GM23248 (cell line): Measurements from ENCODE around the gene IL31RA. TPM values are rescaled to one million over a fixed set of nuclear protein-coding genes. Genes with fewer than 3 reads are reported as not detected.

Experiments used
- DNase-seq: peaks from one replicate; pipeline ENCODE4 v3.0.0-alpha.2; 2015
- H2AFZ ChIP-seq: fragments of 200-600 bp; sonication (generic); 2 replicates; pipeline ENCODE4 v1.6.1; 2016; ENCODE audit warnings: antibody characterized with exemption
- H3F3A ChIP-seq: fragments of 200-600 bp; sonication (generic); 2 replicates; pipeline ENCODE4 v1.6.1; 2016; ENCODE audit warnings: mild to moderate bottlenecking, antibody characterized with exemption, mixed run types; ENCODE audit not compliant: insufficient read depth
- H3K27ac ChIP-seq: fragments of 200-600 bp; sonication (generic); 2 replicates; pipeline ENCODE4 v1.5.1; 2016; ENCODE audit warnings: mild to moderate bottlenecking
- H3K27me3 ChIP-seq: fragments of 200-600 bp; sonication (generic); replicated peaks from 2 replicates; pipeline ENCODE4 v1.6.1; 2016; ENCODE audit warnings: mild to moderate bottlenecking; ENCODE audit not compliant: insufficient read depth
- H3K36me3 ChIP-seq: fragments of 200-600 bp; sonication (generic); 2 replicates; pipeline ENCODE4 v1.6.1; 2016; ENCODE audit warnings: low read depth, mild to moderate bottlenecking
- H3K4me1 ChIP-seq: fragments of 200-600 bp; sonication (generic); 2 replicates; pipeline ENCODE4 v1.6.1; 2016; ENCODE audit warnings: mild to moderate bottlenecking; ENCODE audit not compliant: insufficient read depth
- H3K4me2 ChIP-seq: fragments of 200-600 bp; sonication (generic); one replicate; pipeline ENCODE4 v1.6.1; 2016; ENCODE audit warnings: mild to moderate bottlenecking; ENCODE audit not compliant: unreplicated experiment
- H3K4me3 ChIP-seq: fragments of 200-600 bp; sonication (generic); 2 replicates; pipeline ENCODE4 v1.5.1; 2016; ENCODE audit warnings: mild to moderate bottlenecking
- H3K79me2 ChIP-seq: fragments of 200-600 bp; sonication (generic); 2 replicates; pipeline ENCODE4 v1.6.1; 2016; ENCODE audit warnings: mild to moderate bottlenecking; ENCODE audit not compliant: insufficient read depth
- H3K9ac ChIP-seq: fragments of 200-600 bp; sonication (generic); 2 replicates; pipeline ENCODE4 v1.6.1; 2016; ENCODE audit warnings: mild to moderate bottlenecking
- H3K9me2 ChIP-seq: fragments of 200-600 bp; sonication (generic); 2 replicates; pipeline ENCODE4 v1.6.1; 2016; ENCODE audit warnings: mixed run types, mild to moderate bottlenecking, moderate library complexity; ENCODE audit not compliant: insufficient read depth
- H3K9me3 ChIP-seq: fragments of 200-600 bp; sonication (generic); one replicate; pipeline ENCODE4 v1.6.1; 2017; ENCODE audit warnings: low read depth
- H4K20me1 ChIP-seq: fragments of 200-600 bp; sonication (generic); 2 replicates; pipeline ENCODE4 v1.6.0; 2016; ENCODE audit not compliant: insufficient read depth
- EZH2 ChIP-seq: fragments of 200-600 bp; sonication (generic); IDR thresholded peaks from 2 replicates; pipeline ENCODE4 v1.6.1; 2018; ENCODE audit warnings: antibody characterized with exemption, mild to moderate bottlenecking; ENCODE audit not compliant: insufficient read depth, poor library complexity, severe bottlenecking
- EZH2phosphoT487 ChIP-seq: fragments of 200-600 bp; sonication (generic); IDR thresholded peaks from 2 replicates; pipeline ENCODE4 v1.6.1; 2018; ENCODE audit warnings: antibody characterized with exemption, moderate library complexity, mild to moderate bottlenecking, low read depth; ENCODE audit not compliant: insufficient read depth
- WGBS, 2 experiments: methylation state at CpG; one replicate each; pipeline ENCODE4 v1.1.6; 2015 to 2017; ENCODE audit warnings: low lambda C conversion rate in 2 of 2, low coverage in 1 of 2; ENCODE audit errors: missing lambda C conversion rate in 2 of 2; 5-methylcytosine and 5-hydroxymethylcytosine counted together
- in situ Hi-C: fragments of 300-500 bp; cut with MboI; formaldehyde crosslinking; loops from 2 replicates; pipeline ENCODE4 v1.15.0; 2020
- polyA plus RNA-seq: library from polyadenylated mRNA; unstranded; fragments of >200 nt; fragmentation: Nextera tagmentation; extraction: Ambion mirVana; gene quantifications from 2 replicates; pipeline ENCODE4 v1.2.1, GENCODE V29; 2016
- total RNA-seq: library from RNA; depleted of rRNA; stranded (reverse); fragments of >200 nt; shearing (Covaris generic); gene quantifications from 2 replicates; pipeline ENCODE4 v1.2.3, GENCODE V29; 2014

IL31RA gene
- total and polyA plus RNA-seq, 2 experiments from 2014 or later, result 0.08 TPM; not detected in 1

GRCh38 chr5:55897206-55897894, 46.2 kb downstream of the IL31RA start:
- TF ChIP-seq EZH2 (no peak), EZH2phosphoT487 (no peak)
- Histone ChIP-seq H3K4me3 (peak overlapping the region; percentile 38), H3K27me3 (no peaks in the 10 kb centered on the region), H3K4me2 (peak overlapping the region; percentile 62), H3K4me1 (peaks cover 30% of the 10 kb centered on the region), H3K9me2 (no peaks in the 10 kb centered on the region), H2AFZ (no peak overlapping the region), H3K79me2 (no peaks in the 10 kb centered on the region), H3F3A (peaks cover 41% of the 10 kb centered on the region), H4K20me1 (no peaks in the 10 kb centered on the region), H3K36me3 (no peaks in the 10 kb centered on the region), H3K27ac (peak overlapping the region; percentile 27), H3K9ac (no peak overlapping the region), H3K9me3 (no peaks in the 10 kb centered on the region)
- WGBS, 2 experiments, result 66 to 71% methylated on average over 8 of the region's 8 CpGs
- in situ Hi-C loops, result no loop called here
- DNase-seq, result peak; percentile 20

- H3K9me3 ChIP-seq, result no peaks in the 10 kb centered on the region
- H3K9ac ChIP-seq, result no peak overlapping the region
- H3K4me1 ChIP-seq, result peaks cover 30% of the 10 kb centered on the region
- no peaks in the 10 kb centered on the region for H3K79me2 ChIP-seq
- H4K20me1 ChIP-seq, result no peaks in the 10 kb centered on the region
- TF ChIP-seq EZH2phosphoT487 (no peak), EZH2 (no peak)
- WGBS, 2 experiments, result 1% methylated on average over 14 of the region's 14 CpGs
- H3K27me3 ChIP-seq, result no peaks in the 10 kb centered on the region
- DNase-seq, result peak; percentile 98
- H3F3A ChIP-seq, result peaks cover 41% of the 10 kb centered on the region
- H3K4me2 ChIP-seq, result peak overlapping the region; percentile 62
- H3K36me3 ChIP-seq, result no peaks in the 10 kb centered on the region
- H3K9me2 ChIP-seq, result no peaks in the 10 kb centered on the region
- in situ Hi-C loops, result no loop called here
- H2AFZ ChIP-seq, result no peak overlapping the region
- peak overlapping the region; percentile 27 for H3K27ac ChIP-seq
- peak overlapping the region; percentile 38 for H3K4me3 ChIP-seq
These were observed 46.7 kb downstream of the IL31RA start for GRCh38 chr5:55897905-55898304.

GRCh38 chr5:55899344-55899743, 48.2 kb downstream of the IL31RA start:
- Histone ChIP-seq H3K27me3 (no peaks in the 10 kb centered on the region), H3K4me1 (peaks cover 30% of the 10 kb centered on the region), H3K36me3 (no peaks in the 10 kb centered on the region), H3K79me2 (no peaks in the 10 kb centered on the region), H3K27ac (no peak overlapping the region), H3K9me3 (no peaks in the 10 kb centered on the region), H2AFZ (no peak overlapping the region), H3K9ac (no peak overlapping the region), H3K4me2 (peak overlapping the region; percentile 44), H3F3A (peaks cover 41% of the 10 kb centered on the region), H4K20me1 (no peaks in the 10 kb centered on the region), H3K4me3 (no peak overlapping the region), H3K9me2 (no peaks in the 10 kb centered on the region)
- DNase-seq, result peak; percentile 81
- no peak for TF ChIP-seq EZH2
- TF ChIP-seq EZH2phosphoT487, result no peak
- 57 to 62% methylated on average over 6 of the region's 6 CpGs for WGBS, 2 experiments
- in situ Hi-C loops, result no loop called here

GRCh38 chr5:55900068-55900467, 48.9 kb downstream of the IL31RA start:
- Histone ChIP-seq H3K4me3 (no peak overlapping the region), H3K36me3 (no peaks in the 10 kb centered on the region), H3K27me3 (no peaks in the 10 kb centered on the region), H4K20me1 (no peaks in the 10 kb centered on the region), H3K79me2 (no peaks in the 10 kb centered on the region), H2AFZ (no peak overlapping the region), H3K9me3 (no peaks in the 10 kb centered on the region), H3K9me2 (no peaks in the 10 kb centered on the region), H3K4me2 (peak overlapping the region; percentile 44), H3K4me1 (peaks cover 30% of the 10 kb centered on the region), H3F3A (peaks cover 40% of the 10 kb centered on the region), H3K27ac (no peak overlapping the region; the same call in 1 of the 2 replicates), H3K9ac (no peak overlapping the region)
- 0% methylated on average over 1 of the region's 1 CpG for WGBS, 2 experiments
- peak; percentile 58 for DNase-seq
- in situ Hi-C loops, result loop anchor here (25.0 kb wide), 1 partner anchor 563 kb away; no protein-coding TSS in a partner anchor
- TF ChIP-seq EZH2phosphoT487 (no peak), EZH2 (no peak)

GRCh38 chr5:55900776-55901175, 49.6 kb downstream of the IL31RA start:
- Histone ChIP-seq H3K4me1 (peaks cover 30% of the 10 kb centered on the region), H2AFZ (no peak overlapping the region), H3K9ac (no peak overlapping the region), H3K4me3 (no peak overlapping the region), H3K9me3 (no peaks in the 10 kb centered on the region), H3K27me3 (no peaks in the 10 kb centered on the region), H4K20me1 (no peaks in the 10 kb centered on the region), H3K4me2 (no peak overlapping the region), H3K27ac (no peak overlapping the region), H3F3A (peaks cover 33% of the 10 kb centered on the region), H3K9me2 (no peaks in the 10 kb centered on the region), H3K79me2 (no peaks in the 10 kb centered on the region), H3K36me3 (no peaks in the 10 kb centered on the region)
- no peak for TF ChIP-seq EZH2phosphoT487
- TF ChIP-seq EZH2, result no peak
- in situ Hi-C loops, result loop anchor here (25.0 kb wide), 1 partner anchor 563 kb away; no protein-coding TSS in a partner anchor
- no peak for DNase-seq
